ENCODE data around the gene CCT3.
"Not testable (repeated sequence)": the region's sequence is repeated elsewhere in the genome, so short reads cannot be mapped to it uniquely, and the experiment has no call there.

DNA sequence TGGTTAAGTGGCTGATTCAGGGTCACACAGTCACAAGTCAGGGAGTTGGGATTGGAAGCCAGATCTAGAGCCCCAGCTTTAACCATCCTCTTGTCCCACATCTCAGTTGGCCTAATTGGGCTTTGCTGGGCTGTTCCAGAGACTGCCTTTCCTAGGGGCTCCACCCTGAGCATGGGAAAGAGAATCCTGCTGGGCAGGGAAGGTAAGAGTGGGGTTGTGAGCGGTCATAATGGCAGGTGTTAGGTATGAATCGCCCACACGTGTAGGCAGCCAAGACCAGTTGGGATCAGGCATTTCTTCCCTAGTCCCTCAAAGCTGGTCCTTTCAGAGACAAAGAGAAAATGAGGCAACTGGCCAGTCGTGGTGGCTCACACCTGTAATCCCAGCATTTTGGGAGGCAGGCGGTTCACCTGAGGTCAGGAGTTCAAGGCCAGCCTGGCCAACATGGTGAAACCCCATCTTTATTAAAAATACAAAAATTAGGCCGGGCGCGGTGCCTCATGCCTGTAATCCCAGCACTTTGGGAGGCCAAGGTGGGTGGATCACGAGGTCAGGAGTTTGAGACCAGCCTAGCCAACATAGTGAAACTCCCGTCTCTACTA lies 31.7 kb upstream of the CCT3 start:
- TF ChIP-seq CTCF, POLR2A (IDR thresholded peaks at IDR 0.05): not testable (repeated sequence)

All from tibial nerve (tissue), 3 donors.